Activated naive CD4-positive, alpha-beta T cell (primary cell): ENCODE measurements around the gene FXN.
"Not testable (repeated sequence)": the region's sequence is repeated elsewhere in the genome, so short reads cannot be mapped to it uniquely, and the experiment has no call there.

Experiments
- DNase-seq, 4 experiments: peaks; one replicate each; lab custom pipeline; 2025; lab: John Stamatoyannopoulos, UW

Gene FXN

GRCh38 chr9:69104830-69105527 is 69.4 kb downstream of the FXN start:
- no peak for DNase-seq

GRCh38 chr9:69107771-69108170 is 72.2 kb downstream of the FXN start:
- no peak for DNase-seq

- not testable (repeated sequence) for DNase-seq
These were observed 73.2 kb downstream of the FXN start for GRCh38 chr9:69108706-69109105.

GRCh38 chr9:69109152-69109551 is 73.6 kb downstream of the FXN start:
- no peak for DNase-seq

- DNase-seq = not testable (repeated sequence)
These were observed 77.1 kb downstream of the FXN start for GRCh38 chr9:69112646-69113045.

GRCh38 chr9:69115621-69116020 is 80.1 kb downstream of the FXN start:
- DNase-seq = no peak

GRCh38 chr9:69118656-69119055 is 83.1 kb downstream of the FXN start:
- DNase-seq = no peak

GRCh38 chr9:69120380-69121154 is 85.0 kb downstream of the FXN start:
- no peak for DNase-seq

GRCh38 chr9:69121155-69122081 is 85.9 kb downstream of the FXN start:
- DNase-seq = peak in 2 of 4 experiments; percentile 3 to 20

GRCh38 chr9:69122082-69122548 is 86.6 kb downstream of the FXN start:
- DNase-seq = peak in 2 of 4 experiments; percentile 2 to 20

- no peak for DNase-seq
These were observed 87.1 kb downstream of the FXN start for GRCh38 chr9:69122549-69123141.

- no peak for DNase-seq
These were observed 95.2 kb downstream of the FXN start for GRCh38 chr9:69130456-69131441.

GRCh38 chr9:69131682-69132081 is 96.1 kb downstream of the FXN start:
- DNase-seq = no peak

- no peak for DNase-seq
These were observed 96.8 kb downstream of the FXN start for GRCh38 chr9:69132361-69132760.

- no peak for DNase-seq
These were observed 98.9 kb downstream of the FXN start for GRCh38 chr9:69134412-69134811.

- no peak for DNase-seq
These were observed 100.6 kb downstream of the FXN start for GRCh38 chr9:69136185-69136584.

GRCh38 chr9:69136779-69137178 is 101.2 kb downstream of the FXN start:
- no peak for DNase-seq

GRCh38 chr9:69137311-69137710 is 101.8 kb downstream of the FXN start:
- DNase-seq = no peak

- no peak for DNase-seq
These were observed 104.0 kb downstream of the FXN start for GRCh38 chr9:69139596-69139995.

GRCh38 chr9:69140123-69140735 is 104.7 kb downstream of the FXN start:
- DNase-seq = no peak
